Endothelial cell of umbilical vein (primary cell): ENCODE results near the gene NPAT. TPM values are rescaled to one million over a fixed set of nuclear protein-coding genes. Genes with fewer than 3 reads are reported as not detected.

Experiments
- BruUV-seq: library from RNA; stranded (reverse); fragments of 400-500 nt; replicated peaks from 2 replicates; lab custom pipeline; 2021; lab: Mats Ljungman, UMichigan
- CTCF ChIA-PET: fragments of 300-600, 350-600 bp; sonication (Branson Sonifier 250); formaldehyde crosslinking; loops from one replicate; lab custom pipeline; 2021; ENCODE audit warnings: antibody characterized with exemption, inconsistent platforms; lab: Charles Lee
- POLR2A ChIA-PET: fragments of 300-600, 350-600 bp; sonication (Branson Sonifier 250); formaldehyde crosslinking; loops from one replicate; lab custom pipeline; 2021; ENCODE audit warnings: antibody characterized with exemption, inconsistent platforms; lab: Charles Lee
- DNase-seq: peaks from one replicate; pipeline ENCODE4 v3.0.0-alpha.2; 2011; ENCODE audit warnings: low read depth, low spot score
- FAIRE-seq: peaks from 2 replicates; lab custom pipeline; 2011; peaks lifted over from hg19 to GRCh38; lab: Jason Lieb, UNC
- H2AFZ ChIP-seq: 2 replicates; pipeline ENCODE4 v1.6.0; 2012; ENCODE audit warnings: low read depth, low read length, control low read depth, inconsistent platforms
- H3K27ac ChIP-seq: 2 replicates; pipeline ENCODE4 v1.5.1; 2011; ENCODE audit warnings: low read depth, mild to moderate bottlenecking, control low read depth, low read length, moderate library complexity; ENCODE audit not compliant: insufficient read depth
- H3K27me3 ChIP-seq, 2 experiments: 2 replicates each; pipeline versions ENCODE4 v1.6.0 to v1.6.1; 2011; ENCODE audit warnings: low read length in 2 of 2, mixed read lengths in 1 of 2; ENCODE audit not compliant: control insufficient read depth in 2 of 2, insufficient read depth in 2 of 2
- H3K36me3 ChIP-seq, 2 experiments: 2 replicates in 1 of 2; 3 replicates in 1 of 2; pipeline ENCODE4 v1.5.1; 2011; ENCODE audit warnings: low read length in 2 of 2, mild to moderate bottlenecking in 1 of 2, moderate library complexity in 1 of 2; ENCODE audit not compliant: control insufficient read depth in 2 of 2, insufficient read depth in 2 of 2; ENCODE audit errors: extremely low read depth in 1 of 2
- H3K4me1 ChIP-seq: 3 replicates; pipeline ENCODE4 v1.5.1; 2011; ENCODE audit warnings: mild to moderate bottlenecking, low read length; ENCODE audit not compliant: control insufficient read depth, insufficient read depth; ENCODE audit errors: extremely low read depth
- H3K4me2 ChIP-seq: 2 replicates; pipeline ENCODE4 v1.6.1; 2011; ENCODE audit warnings: low read length, control low read depth, mixed read lengths; ENCODE audit not compliant: insufficient read depth
- H3K4me3 ChIP-seq, 3 experiments: fragments of 200-600 bp in 1 of 3; sonication (generic), shearing (Covaris generic) in 1 of 3; replicated peaks in 1 of 3; 2 replicates each; pipeline ENCODE4 v1.5.1; 2011 to 2016; ENCODE audit warnings: control low read depth in 3 of 3, low read length in 3 of 3, mild to moderate bottlenecking in 2 of 3, inconsistent platforms in 1 of 3, low read depth in 1 of 3, moderate library complexity in 1 of 3; ENCODE audit not compliant: insufficient read depth in 1 of 3
- H3K79me2 ChIP-seq: 2 replicates; pipeline ENCODE4 v1.6.0; 2012; ENCODE audit warnings: low read length, inconsistent platforms; ENCODE audit not compliant: control insufficient read depth, insufficient read depth
- H3K9ac ChIP-seq: replicated peaks from 2 replicates; pipeline ENCODE3; 2011; ENCODE audit warnings: low read length, control low read depth; ENCODE audit not compliant: insufficient read depth; ENCODE audit errors: extremely low read depth
- H3K9me1 ChIP-seq: replicated peaks from 3 replicates; pipeline ENCODE4 v1.6.0; 2011; ENCODE audit warnings: mild to moderate bottlenecking, low read length; ENCODE audit not compliant: control insufficient read depth, insufficient read depth; ENCODE audit errors: extremely low read depth
- H3K9me3 ChIP-seq: replicated peaks from 2 replicates; pipeline ENCODE4 v1.5.1; 2012; ENCODE audit warnings: low read length, inconsistent platforms; ENCODE audit not compliant: control insufficient read depth, insufficient read depth
- H4K20me1 ChIP-seq: replicated peaks from 2 replicates; pipeline ENCODE3; 2011; ENCODE audit warnings: mild to moderate bottlenecking, low read length; ENCODE audit not compliant: control insufficient read depth, insufficient read depth; ENCODE audit errors: extremely low read depth
- CTCF ChIP-seq, 2 donors: IDR thresholded peaks; 1 replicate in 1 of 2; 2 replicates in 1 of 2; pipeline ENCODE4 v1.5.1; 2011; ENCODE audit warnings: low read length in 2 of 2, mild to moderate bottlenecking in 2 of 2, moderate library complexity in 2 of 2, control low read depth in 1 of 2, inconsistent platforms in 1 of 2, low read depth in 1 of 2; ENCODE audit not compliant: insufficient read depth in 1 of 2; ENCODE audit errors: extremely low read depth in 1 of 2
- EZH2 ChIP-seq: IDR thresholded peaks from 2 replicates; pipeline ENCODE4 v1.6.1; 2012; ENCODE audit warnings: borderline replicate concordance, low read depth, mild to moderate bottlenecking, moderate library complexity, low read length, inconsistent platforms; ENCODE audit not compliant: severe bottlenecking
- FOS ChIP-seq: IDR thresholded peaks from 2 replicates; pipeline ENCODE4 v1.6.1; 2011; ENCODE audit warnings: mild to moderate bottlenecking, low read length, moderate library complexity, borderline replicate concordance; ENCODE audit not compliant: insufficient read depth
- GATA2 ChIP-seq: IDR thresholded peaks from 2 replicates; pipeline ENCODE4 v1.7.0; 2011; ENCODE audit warnings: low read depth, mild to moderate bottlenecking, moderate library complexity, mixed read lengths, low read length; ENCODE audit not compliant: insufficient read length, insufficient read depth
- JUN ChIP-seq: IDR thresholded peaks from 2 replicates; pipeline ENCODE4 v1.6.1; 2011; ENCODE audit warnings: borderline replicate concordance, low read depth; ENCODE audit not compliant: insufficient read length, insufficient read depth
- MAX ChIP-seq: IDR thresholded peaks from 2 replicates; pipeline ENCODE4 v1.6.1; 2011; ENCODE audit not compliant: insufficient read depth, insufficient read length
- MYC ChIP-seq: IDR thresholded peaks from one replicate; pipeline ENCODE4 v1.6.1; 2011; ENCODE audit warnings: mild to moderate bottlenecking, low read depth, low read length
- POLR2A ChIP-seq: IDR thresholded peaks from 2 replicates; pipeline ENCODE4 v1.6.1; 2012; ENCODE audit warnings: low read depth, mild to moderate bottlenecking, control low read depth, low read length
- POLR2AphosphoS5 ChIP-seq: IDR thresholded peaks from 2 replicates; pipeline ENCODE4 v1.6.1; 2012; ENCODE audit warnings: low read depth, mild to moderate bottlenecking, control low read depth, low read length, moderate library complexity; ENCODE audit not compliant: insufficient read depth
- dilution Hi-C: fragments of 300-500 bp; cut with MboI; formaldehyde crosslinking; loops from one replicate; pipeline ENCODE4 v1.15.0; 2019; ENCODE audit warnings: low sequenced_read_pairs; ENCODE audit not compliant: extremely low pct_ligation_motif_present
- intact Hi-C: fragments of 100-400 bp; cut with micrococcal nuclease; formaldehyde crosslinking; loops from one replicate; pipeline ENCODE4 v1.10.0; 2022
- polyA plus RNA-seq, 4 experiments: library from polyadenylated mRNA; depleted of rRNA in 3 of 4; stranded (reverse) in 3 of 4; unstranded in 1 of 4; fragments of >200 nt; gene quantifications; 2 replicates each; pipeline versions ENCODE4 v1.2.1 to v1.2.3, GENCODE V29; 2011 to 2012; ENCODE audit warnings: missing spikeins in 1 of 4
- total RNA-seq: library from RNA; stranded (reverse); gene quantifications from 2 replicates; pipeline ENCODE4 v1.2.3, GENCODE V29; 2021

Gene NPAT
- total and polyA plus RNA-seq, 2 donors (not counting 3 experiments of a cell fraction or from before 2014, with no cell fraction given) = 4.4 to 19.0 TPM

- dilution Hi-C loops (no loop called here), intact Hi-C loops (no loop called here)
- Histone ChIP-seq H3K27me3 (no peaks in the 10 kb centered on the region), H3K4me3 (no peak overlapping the region), H3K9me3 (no peaks in the 10 kb centered on the region), H3K9me1 (no peaks in the 10 kb centered on the region), H3K27ac (no peak overlapping the region), H3K36me3 (peaks cover 6 to 9% of the 10 kb centered on the region in 2 experiments), H3K4me2 (no peak overlapping the region), H3K9ac (no peak overlapping the region), H2AFZ (no peak overlapping the region), H3K4me1 (no peaks in the 10 kb centered on the region), H3K79me2 (no peaks in the 10 kb centered on the region), H4K20me1 (no peaks in the 10 kb centered on the region)
- BruUV-seq = TSS peak; percentile 6
- DNase-seq = no peak
- CTCF ChIA-PET = no interaction called here
- FAIRE-seq = no peak
- TF ChIP-seq MYC (no peak), POLR2AphosphoS5 (no peak), JUN (no peak), CTCF (IDR thresholded peaks at IDR 0.05; ENCODE audit: extremely low read depth in 1 of 2, insufficient read depth in 1 of 2, low read depth in 1 of 2, low read length in 2 of 2) (no peak), MAX (no peak), EZH2 (no peak), FOS (no peak), GATA2 (no peak), POLR2A (no peak)
- POLR2A ChIA-PET = no interaction called here
These were observed 85.2 kb downstream of the NPAT start for GRCh38 chr11:108137212-108137611.
